HCT116 (cell line): Measurements from ENCODE around the gene MLEC. TPM values are rescaled to one million over a fixed set of nuclear protein-coding genes. Genes with fewer than 3 reads are reported as not detected.

ENCODE experiments used
- ATAC-seq: fragments of 200-7000 bp; cut with Tn5 transposase; 2 replicates; pipeline ENCODE4 v1.9.1; 2020; ENCODE audit warnings: mild to moderate bottlenecking, moderate library complexity
- BruUV-seq: library from RNA; stranded (reverse); fragments of 400-500 nt; replicated peaks from 2 replicates; lab custom pipeline; 2021; lab: Mats Ljungman, UMichigan
- CTCF ChIA-PET: fragments of 300-600 bp; sonication (Branson Sonifier 250); formaldehyde crosslinking; loops from one replicate; lab custom pipeline; 2021; ENCODE audit warnings: antibody characterized with exemption; lab: Charles Lee
- POLR2A ChIA-PET: fragments of 300-600, 350-600 bp; sonication (Branson Sonifier 250); formaldehyde crosslinking; loops from one replicate; lab custom pipeline; 2021; ENCODE audit warnings: antibody characterized with exemption; lab: Charles Lee
- RAD21 ChIA-PET, 2 experiments: fragments of 300-600 bp; sonication (Branson Sonifier 250); formaldehyde crosslinking; loops; one replicate each; lab custom pipeline; 2023; ENCODE audit warnings: low total read pairs in 2 of 2; ENCODE audit not compliant: uncharacterized antibody in 2 of 2, unreplicated experiment in 2 of 2, low non-redundant PET in 1 of 2; lab: Charles Lee
- DNase-seq: peaks from one replicate; pipeline ENCODE4 v3.0.0-alpha.2; 2010; ENCODE audit warnings: low read depth, low spot score
- H2AFZ ChIP-seq: fragments of 200-600 bp; shearing (Covaris generic), sonication (generic); 2 replicates; pipeline ENCODE4 v1.6.1; 2017; ENCODE audit warnings: low read depth, mixed run types, mixed read lengths, antibody characterized with exemption, low read length; ENCODE audit not compliant: poor library complexity, severe bottlenecking
- H3K27ac ChIP-seq: 2 replicates; pipeline ENCODE4 v1.5.1; 2012; ENCODE audit warnings: low read depth, low read length
- H3K27me3 ChIP-seq: fragments of 200-600 bp; sonication (generic); 2 replicates; pipeline ENCODE4 v1.6.1; 2016; ENCODE audit warnings: mixed run types, low read length, mixed read lengths; ENCODE audit not compliant: insufficient read depth
- H3K36me3 ChIP-seq, 2 experiments: fragments of 200-500 bp in 1 of 2; fragments of 200-600 bp in 1 of 2; sonication (Bioruptor generic) in 1 of 2; sonication (generic) in 1 of 2; 2 replicates each; pipeline versions ENCODE4 v1.5.1 to v1.6.1; 2014 to 2016; ENCODE audit warnings: low read length in 2 of 2, inconsistent platforms in 1 of 2, mixed read lengths in 1 of 2, mixed run types in 1 of 2; ENCODE audit not compliant: insufficient read depth in 2 of 2, control insufficient read depth in 1 of 2
- H3K4me1 ChIP-seq, 2 experiments: fragments of 200-600 bp in 1 of 2; sonication (generic) in 1 of 2; 2 replicates each; pipeline versions ENCODE4 v1.5.1 to v1.6.1; 2012 to 2017; ENCODE audit warnings: low read length in 2 of 2, inconsistent platforms in 1 of 2, mild to moderate bottlenecking in 1 of 2, mixed read lengths in 1 of 2, mixed run types in 1 of 2, moderate library complexity in 1 of 2; ENCODE audit not compliant: insufficient read depth in 2 of 2, control insufficient read depth in 1 of 2
- H3K4me2 ChIP-seq: fragments of 200-600 bp; sonication (generic); 2 replicates; pipeline ENCODE4 v1.6.1; 2017; ENCODE audit warnings: mixed run types, low read length, mixed read lengths
- H3K4me3 ChIP-seq, 2 experiments: fragments of 200-600 bp in 1 of 2; sonication (generic) in 1 of 2; replicated peaks in 1 of 2; 2 replicates each; pipeline ENCODE4 v1.5.1; 2011 to 2016; ENCODE audit warnings: low read length in 2 of 2, control low read depth in 1 of 2, low read depth in 1 of 2, mild to moderate bottlenecking in 1 of 2, mixed read lengths in 1 of 2, mixed run types in 1 of 2
- H3K79me2 ChIP-seq: fragments of 200-600 bp; sonication (generic); 2 replicates; pipeline ENCODE4 v1.6.1; 2017; ENCODE audit warnings: mild to moderate bottlenecking, mixed run types, low read length, moderate library complexity, mixed read lengths; ENCODE audit not compliant: insufficient read depth
- H3K9ac ChIP-seq: fragments of 200-600 bp; sonication (generic); 2 replicates; pipeline ENCODE4 v1.6.1; 2016; ENCODE audit warnings: low read length, mixed read lengths
- H3K9me2 ChIP-seq: fragments of 200-600 bp; sonication (generic), shearing (Covaris generic); 2 replicates; pipeline ENCODE4 v1.6.1; 2017; ENCODE audit warnings: mixed run types, mild to moderate bottlenecking, moderate library complexity; ENCODE audit not compliant: insufficient read depth
- H3K9me3 ChIP-seq, 2 experiments: fragments of 200-500 bp in 1 of 2; fragments of 200-600 bp in 1 of 2; sonication (Bioruptor generic) in 1 of 2; sonication (generic) in 1 of 2; 2 replicates each; pipeline ENCODE4 v1.6.1; 2014 to 2017; ENCODE audit warnings: low read length in 2 of 2, mixed read lengths in 2 of 2, inconsistent platforms in 1 of 2, low read depth in 1 of 2, mild to moderate bottlenecking in 1 of 2, mixed run types in 1 of 2, moderate library complexity in 1 of 2; ENCODE audit not compliant: control insufficient read depth in 1 of 2, insufficient read depth in 1 of 2
- H4K20me1 ChIP-seq: fragments of 200-600 bp; sonication (generic), shearing (Covaris generic); 2 replicates; pipeline ENCODE4 v1.6.1; 2017; ENCODE audit warnings: mixed run types, mild to moderate bottlenecking, moderate library complexity; ENCODE audit not compliant: insufficient read depth
- CBX3 ChIP-seq: IDR thresholded peaks from 2 replicates; pipeline ENCODE4 v1.6.1; 2012; ENCODE audit warnings: low read depth
- CEBPB ChIP-seq: IDR thresholded peaks from 2 replicates; pipeline ENCODE4 v1.6.1; 2012; ENCODE audit warnings: low read depth
- EGR1 ChIP-seq: IDR thresholded peaks from 2 replicates; pipeline ENCODE4 v1.6.1; 2012; ENCODE audit warnings: low read depth
- ELF1 ChIP-seq: IDR thresholded peaks from 2 replicates; pipeline ENCODE4 v1.6.1; 2012; ENCODE audit warnings: low read depth, borderline replicate concordance
- EZH2 ChIP-seq: fragments of 200-600 bp; sonication (generic); IDR thresholded peaks from 2 replicates; pipeline ENCODE4 v1.6.1; 2017; ENCODE audit warnings: antibody characterized with exemption, mixed run types
- EZH2phosphoT487 ChIP-seq: fragments of 200-600 bp; IDR thresholded peaks from 2 replicates; pipeline ENCODE4 v1.6.1; 2018; ENCODE audit warnings: antibody characterized with exemption, borderline replicate concordance
- FOSL1 ChIP-seq: IDR thresholded peaks from 2 replicates; pipeline ENCODE4 v1.6.1; 2012; ENCODE audit warnings: low read depth
- JUND ChIP-seq: IDR thresholded peaks from 2 replicates; pipeline ENCODE4 v1.6.1; 2012
- POLR2A ChIP-seq: IDR thresholded peaks from 2 replicates; pipeline ENCODE4 v1.7.0; 2011; ENCODE audit warnings: borderline replicate concordance; ENCODE audit not compliant: insufficient read depth, insufficient read length; ENCODE audit errors: extremely low read depth
- POLR2AphosphoS5 ChIP-seq: IDR thresholded peaks from 2 replicates; pipeline ENCODE4 v1.6.1; 2011; ENCODE audit warnings: mild to moderate bottlenecking, low read depth, low read length, moderate library complexity
- RAD21 ChIP-seq: IDR thresholded peaks from 2 replicates; pipeline ENCODE4 v1.6.1; 2012; ENCODE audit warnings: low read depth, mild to moderate bottlenecking
- SIN3A ChIP-seq: IDR thresholded peaks from 2 replicates; pipeline ENCODE4 v1.6.1; 2012; ENCODE audit warnings: low read depth
- SP1 ChIP-seq: IDR thresholded peaks from 2 replicates; pipeline ENCODE4 v1.6.1; 2012; ENCODE audit warnings: low read depth
- SRF ChIP-seq: IDR thresholded peaks from 2 replicates; pipeline ENCODE4 v1.6.1; 2012; ENCODE audit warnings: low read depth
- ZFX ChIP-seq: fragments of 450-650 bp; IDR thresholded peaks from 2 replicates; pipeline ENCODE4 v1.6.1; 2017
- ZNF274 ChIP-seq: fragments of 200-500 bp; sonication (Bioruptor generic); IDR thresholded peaks from 2 replicates; pipeline ENCODE4 v1.6.1; 2014; ENCODE audit warnings: mild to moderate bottlenecking, low read depth, low read length, inconsistent platforms
- intact Hi-C: fragments of 100-400 bp; cut with micrococcal nuclease; formaldehyde crosslinking; loops from 2 replicates; pipeline ENCODE4 v1.10.0; 2022
- total RNA-seq: library from RNA; stranded (reverse); gene quantifications from one replicate; pipeline ENCODE4 v1.2.1, GENCODE V29; 2021; ENCODE audit not compliant: unreplicated experiment
- TF ChIP-seq, protein P1 (sequence below): IDR thresholded peaks from 2 replicates; pipeline ENCODE4 v1.6.1; 2012; ENCODE audit warnings: low read depth
- TF ChIP-seq, protein P2 (sequence below): IDR thresholded peaks from 2 replicates; pipeline ENCODE4 v1.6.1; 2012
- TF ChIP-seq, protein P3 (sequence below): IDR thresholded peaks from 2 replicates; pipeline ENCODE4 v1.6.1; 2011; ENCODE audit warnings: mild to moderate bottlenecking, low read length, moderate library complexity; ENCODE audit not compliant: insufficient replicate concordance; ENCODE audit errors: extremely low read depth
- TF ChIP-seq, protein P4 (sequence below), 3 experiments: fragments of 200-600 bp in 1 of 3; sonication (generic) in 1 of 3; IDR thresholded peaks in 2 of 3; conservative IDR thresholded peaks in 1 of 3; 2 replicates each; pipeline ENCODE4 v1.5.1; 2012 to 2017; ENCODE audit warnings: low read depth in 2 of 3, low read length in 2 of 3, antibody characterized with exemption in 1 of 3, borderline replicate concordance in 1 of 3, control low read depth in 1 of 3, mild to moderate bottlenecking in 1 of 3, mixed read lengths in 1 of 3, mixed run types in 1 of 3, moderate library complexity in 1 of 3; ENCODE audit not compliant: insufficient read depth in 1 of 3

MLEC gene
- total RNA-seq, 1 experiment from 2014 or later = 152 TPM

DNA sequence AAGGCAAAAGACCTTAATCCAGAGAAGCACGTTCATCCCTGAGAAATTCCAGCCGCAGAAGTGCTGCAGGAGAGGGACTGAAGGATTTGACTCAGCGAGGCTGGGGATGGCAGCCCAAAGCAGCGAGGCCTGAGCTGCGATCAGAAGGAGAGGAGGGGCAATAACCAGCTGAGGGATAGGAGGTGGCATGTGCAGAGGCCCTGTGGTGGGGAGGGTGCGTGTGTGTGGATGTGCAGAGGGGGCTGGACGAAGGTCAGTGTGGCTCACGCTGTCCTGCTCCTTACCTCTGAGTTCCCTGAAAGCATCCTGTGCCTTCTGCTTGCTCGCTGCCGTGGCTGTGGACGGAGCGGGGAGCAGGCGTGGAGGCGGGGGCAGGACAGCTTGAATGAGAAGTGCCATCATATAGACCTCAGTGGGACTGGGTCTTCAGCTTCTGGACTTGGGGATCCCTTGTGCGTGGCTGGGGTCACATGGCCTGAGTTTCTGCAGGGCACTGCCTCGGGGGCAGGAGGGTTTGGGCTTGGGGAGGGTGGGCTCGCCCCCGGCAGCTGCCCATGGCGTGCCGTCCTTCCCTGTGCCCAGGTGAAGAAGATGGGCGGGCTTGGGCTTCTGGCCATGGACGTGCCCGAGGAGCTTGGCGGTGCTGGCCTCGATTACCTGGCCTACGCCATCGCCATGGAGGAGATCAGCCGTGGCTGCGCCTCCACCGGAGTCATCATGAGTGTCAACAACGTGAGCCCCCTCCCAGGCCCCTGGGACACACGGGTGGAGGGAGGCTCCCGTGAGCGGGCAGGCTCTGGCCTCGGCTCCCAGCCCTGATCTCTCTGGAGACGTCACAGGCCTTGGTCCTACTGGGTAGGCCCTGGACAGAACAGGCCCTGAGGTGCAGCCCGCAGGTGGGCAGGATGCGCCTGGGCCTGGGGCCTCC is 49.7 kb downstream of the MLEC start:
- Histone ChIP-seq H3K79me2 (no peaks in the 10 kb centered on the region), H3K27ac (no peak overlapping the region), H2AFZ (no peak overlapping the region), H3K27me3 (no peaks in the 10 kb centered on the region), H3K9ac (no peak overlapping the region), H4K20me1 (no peaks in the 10 kb centered on the region), H3K36me3 (no peaks in the 10 kb centered on the region), H3K4me3 (no peak overlapping the region), H3K4me2 (no peak overlapping the region), H3K9me2 (no peaks in the 10 kb centered on the region), H3K9me3 (no peaks in the 10 kb centered on the region), H3K4me1 (no peaks in the 10 kb centered on the region)
- DNase-seq (no peak), ATAC-seq (no peak)
- ChIA-PET POLR2A (no interaction called here), CTCF (interaction anchor here (1.0 kb wide), 1 partner anchor 235 kb away, joined by 3 read pairs; no protein-coding TSS in a partner anchor), RAD21 (no interaction called here)
- intact Hi-C loops = no loop called here
- BruUV-seq = no TSS peak
- TF ChIP-seq SIN3A (no peak), ZNF274 (no peak), JUND (no peak), ZFX (no peak), EGR1 (no peak), RAD21 (no peak), EZH2 (no peak), SRF (no peak), SP1 (no peak), CEBPB (no peak), POLR2A (no peak), FOSL1 (no peak), POLR2AphosphoS5 (no peak), EZH2phosphoT487 (no peak), CBX3 (no peak), ELF1 (no peak)
- TF ChIP-seq, protein P1, sequence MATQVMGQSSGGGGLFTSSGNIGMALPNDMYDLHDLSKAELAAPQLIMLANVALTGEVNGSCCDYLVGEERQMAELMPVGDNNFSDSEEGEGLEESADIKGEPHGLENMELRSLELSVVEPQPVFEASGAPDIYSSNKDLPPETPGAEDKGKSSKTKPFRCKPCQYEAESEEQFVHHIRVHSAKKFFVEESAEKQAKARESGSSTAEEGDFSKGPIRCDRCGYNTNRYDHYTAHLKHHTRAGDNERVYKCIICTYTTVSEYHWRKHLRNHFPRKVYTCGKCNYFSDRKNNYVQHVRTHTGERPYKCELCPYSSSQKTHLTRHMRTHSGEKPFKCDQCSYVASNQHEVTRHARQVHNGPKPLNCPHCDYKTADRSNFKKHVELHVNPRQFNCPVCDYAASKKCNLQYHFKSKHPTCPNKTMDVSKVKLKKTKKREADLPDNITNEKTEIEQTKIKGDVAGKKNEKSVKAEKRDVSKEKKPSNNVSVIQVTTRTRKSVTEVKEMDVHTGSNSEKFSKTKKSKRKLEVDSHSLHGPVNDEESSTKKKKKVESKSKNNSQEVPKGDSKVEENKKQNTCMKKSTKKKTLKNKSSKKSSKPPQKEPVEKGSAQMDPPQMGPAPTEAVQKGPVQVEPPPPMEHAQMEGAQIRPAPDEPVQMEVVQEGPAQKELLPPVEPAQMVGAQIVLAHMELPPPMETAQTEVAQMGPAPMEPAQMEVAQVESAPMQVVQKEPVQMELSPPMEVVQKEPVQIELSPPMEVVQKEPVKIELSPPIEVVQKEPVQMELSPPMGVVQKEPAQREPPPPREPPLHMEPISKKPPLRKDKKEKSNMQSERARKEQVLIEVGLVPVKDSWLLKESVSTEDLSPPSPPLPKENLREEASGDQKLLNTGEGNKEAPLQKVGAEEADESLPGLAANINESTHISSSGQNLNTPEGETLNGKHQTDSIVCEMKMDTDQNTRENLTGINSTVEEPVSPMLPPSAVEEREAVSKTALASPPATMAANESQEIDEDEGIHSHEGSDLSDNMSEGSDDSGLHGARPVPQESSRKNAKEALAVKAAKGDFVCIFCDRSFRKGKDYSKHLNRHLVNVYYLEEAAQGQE = no peak
- TF ChIP-seq, protein P2, sequence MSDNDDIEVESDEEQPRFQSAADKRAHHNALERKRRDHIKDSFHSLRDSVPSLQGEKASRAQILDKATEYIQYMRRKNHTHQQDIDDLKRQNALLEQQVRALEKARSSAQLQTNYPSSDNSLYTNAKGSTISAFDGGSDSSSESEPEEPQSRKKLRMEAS = no peak
- TF ChIP-seq, protein P3, sequence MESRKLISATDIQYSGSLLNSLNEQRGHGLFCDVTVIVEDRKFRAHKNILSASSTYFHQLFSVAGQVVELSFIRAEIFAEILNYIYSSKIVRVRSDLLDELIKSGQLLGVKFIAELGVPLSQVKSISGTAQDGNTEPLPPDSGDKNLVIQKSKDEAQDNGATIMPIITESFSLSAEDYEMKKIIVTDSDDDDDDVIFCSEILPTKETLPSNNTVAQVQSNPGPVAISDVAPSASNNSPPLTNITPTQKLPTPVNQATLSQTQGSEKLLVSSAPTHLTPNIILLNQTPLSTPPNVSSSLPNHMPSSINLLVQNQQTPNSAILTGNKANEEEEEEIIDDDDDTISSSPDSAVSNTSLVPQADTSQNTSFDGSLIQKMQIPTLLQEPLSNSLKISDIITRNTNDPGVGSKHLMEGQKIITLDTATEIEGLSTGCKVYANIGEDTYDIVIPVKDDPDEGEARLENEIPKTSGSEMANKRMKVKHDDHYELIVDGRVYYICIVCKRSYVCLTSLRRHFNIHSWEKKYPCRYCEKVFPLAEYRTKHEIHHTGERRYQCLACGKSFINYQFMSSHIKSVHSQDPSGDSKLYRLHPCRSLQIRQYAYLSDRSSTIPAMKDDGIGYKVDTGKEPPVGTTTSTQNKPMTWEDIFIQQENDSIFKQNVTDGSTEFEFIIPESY = no peak
- TF ChIP-seq, protein P4, sequence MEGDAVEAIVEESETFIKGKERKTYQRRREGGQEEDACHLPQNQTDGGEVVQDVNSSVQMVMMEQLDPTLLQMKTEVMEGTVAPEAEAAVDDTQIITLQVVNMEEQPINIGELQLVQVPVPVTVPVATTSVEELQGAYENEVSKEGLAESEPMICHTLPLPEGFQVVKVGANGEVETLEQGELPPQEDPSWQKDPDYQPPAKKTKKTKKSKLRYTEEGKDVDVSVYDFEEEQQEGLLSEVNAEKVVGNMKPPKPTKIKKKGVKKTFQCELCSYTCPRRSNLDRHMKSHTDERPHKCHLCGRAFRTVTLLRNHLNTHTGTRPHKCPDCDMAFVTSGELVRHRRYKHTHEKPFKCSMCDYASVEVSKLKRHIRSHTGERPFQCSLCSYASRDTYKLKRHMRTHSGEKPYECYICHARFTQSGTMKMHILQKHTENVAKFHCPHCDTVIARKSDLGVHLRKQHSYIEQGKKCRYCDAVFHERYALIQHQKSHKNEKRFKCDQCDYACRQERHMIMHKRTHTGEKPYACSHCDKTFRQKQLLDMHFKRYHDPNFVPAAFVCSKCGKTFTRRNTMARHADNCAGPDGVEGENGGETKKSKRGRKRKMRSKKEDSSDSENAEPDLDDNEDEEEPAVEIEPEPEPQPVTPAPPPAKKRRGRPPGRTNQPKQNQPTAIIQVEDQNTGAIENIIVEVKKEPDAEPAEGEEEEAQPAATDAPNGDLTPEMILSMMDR (IDR thresholded peaks at IDR 0.05 in 2 of 3, conservative IDR thresholded peaks at IDR 0.05 in 1 of 3; ENCODE audit: borderline replicate concordance in 1 of 3, insufficient read depth in 1 of 3, low read depth in 2 of 3, low read length in 2 of 3) = no peak
- TF ChIP-seq, all 23 proteins: peak for 0
